AG10803 (cell line): ENCODE measurements around the gene BAHCC1.

Source experiments
- DNase-seq: peaks from one replicate; pipeline ENCODE4 v3.0.0; 2010; ENCODE audit warnings: low read depth
- H3K4me3 ChIP-seq: 2 replicates; pipeline ENCODE4 v1.5.1; 2011; ENCODE audit warnings: mild to moderate bottlenecking, low read length, control low read depth
- TF ChIP-seq, protein P1 (sequence below): conservative IDR thresholded peaks from 2 replicates; pipeline ENCODE4 v1.5.1; 2011; ENCODE audit warnings: mild to moderate bottlenecking, low read length, control low read depth, inconsistent platforms

BAHCC1 gene

DNA sequence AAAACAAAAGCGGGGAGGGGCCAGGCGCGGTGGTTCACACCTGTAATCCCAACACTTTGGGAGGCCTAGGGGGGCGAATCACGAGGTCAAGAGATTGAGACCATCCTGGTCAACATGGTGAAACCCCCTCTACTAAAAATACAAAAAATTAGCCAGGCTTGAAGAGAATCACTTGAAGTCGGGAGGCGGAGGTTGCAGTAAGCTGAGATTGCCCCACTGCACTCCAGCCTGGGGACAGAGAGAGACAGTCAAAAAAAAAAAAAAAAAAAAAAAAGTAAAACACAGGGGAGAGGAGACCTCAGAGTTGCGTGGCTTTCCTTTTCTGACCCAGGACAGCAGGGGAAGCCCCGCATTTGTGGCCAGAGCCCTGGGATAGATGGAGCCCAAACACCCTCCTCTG, 97.4 kb downstream of the BAHCC1 start:
- no peak for DNase-seq
- H3K4me3 ChIP-seq, result no peak overlapping the region
- TF ChIP-seq, protein P1, sequence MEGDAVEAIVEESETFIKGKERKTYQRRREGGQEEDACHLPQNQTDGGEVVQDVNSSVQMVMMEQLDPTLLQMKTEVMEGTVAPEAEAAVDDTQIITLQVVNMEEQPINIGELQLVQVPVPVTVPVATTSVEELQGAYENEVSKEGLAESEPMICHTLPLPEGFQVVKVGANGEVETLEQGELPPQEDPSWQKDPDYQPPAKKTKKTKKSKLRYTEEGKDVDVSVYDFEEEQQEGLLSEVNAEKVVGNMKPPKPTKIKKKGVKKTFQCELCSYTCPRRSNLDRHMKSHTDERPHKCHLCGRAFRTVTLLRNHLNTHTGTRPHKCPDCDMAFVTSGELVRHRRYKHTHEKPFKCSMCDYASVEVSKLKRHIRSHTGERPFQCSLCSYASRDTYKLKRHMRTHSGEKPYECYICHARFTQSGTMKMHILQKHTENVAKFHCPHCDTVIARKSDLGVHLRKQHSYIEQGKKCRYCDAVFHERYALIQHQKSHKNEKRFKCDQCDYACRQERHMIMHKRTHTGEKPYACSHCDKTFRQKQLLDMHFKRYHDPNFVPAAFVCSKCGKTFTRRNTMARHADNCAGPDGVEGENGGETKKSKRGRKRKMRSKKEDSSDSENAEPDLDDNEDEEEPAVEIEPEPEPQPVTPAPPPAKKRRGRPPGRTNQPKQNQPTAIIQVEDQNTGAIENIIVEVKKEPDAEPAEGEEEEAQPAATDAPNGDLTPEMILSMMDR, result no peak

GRCh38 chr17:81493198-81494038, 98.2 kb downstream of the BAHCC1 start:
- H3K4me3 ChIP-seq, result no peak overlapping the region
- TF ChIP-seq, protein P1, result no peak
- no peak for DNase-seq

DNA sequence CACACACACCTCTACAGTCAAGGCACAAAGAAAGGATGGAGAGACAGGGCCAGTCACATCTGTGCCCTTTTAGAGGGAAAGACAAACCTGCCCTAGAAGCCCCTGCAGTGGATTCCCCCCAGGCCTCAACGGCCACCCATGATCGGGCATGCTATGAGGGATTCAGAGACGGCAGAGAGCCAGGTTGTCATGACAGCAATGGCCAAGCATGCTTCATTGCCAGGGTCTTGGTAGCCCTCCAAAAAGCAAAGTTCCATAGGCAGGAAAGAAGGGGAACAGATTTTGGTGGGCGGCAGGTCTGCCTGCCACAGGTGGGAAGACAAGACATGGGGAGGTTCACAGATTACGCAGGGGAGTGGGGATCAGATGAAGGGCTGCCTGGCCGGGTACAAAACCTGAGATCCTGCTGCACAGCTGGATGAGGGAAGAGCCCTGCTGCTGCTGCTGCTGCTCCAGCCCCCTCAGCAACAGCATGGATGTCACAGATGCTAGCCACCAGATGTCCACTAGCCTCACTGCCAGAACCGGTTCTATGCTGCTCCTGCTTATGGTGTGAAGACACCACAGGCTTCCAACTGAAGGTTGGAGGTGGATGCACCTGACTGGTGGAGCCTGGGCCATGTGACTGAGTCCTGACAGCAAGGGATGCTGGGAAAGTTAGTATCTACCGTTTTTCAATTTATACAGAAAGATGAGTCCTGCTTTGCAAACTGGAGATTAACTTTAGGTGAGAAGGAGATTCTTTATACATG, 99.5 kb downstream of the BAHCC1 start:
- H3K4me3 ChIP-seq, result no peak overlapping the region
- TF ChIP-seq, protein P1, result no peak
- no peak for DNase-seq

- TF ChIP-seq, protein P1, result no peak
- no peak overlapping the region for H3K4me3 ChIP-seq
- DNase-seq, result no peak
Observed at GRCh38 chr17:81498953-81499600, 103.8 kb downstream of the BAHCC1 start.

DNA sequence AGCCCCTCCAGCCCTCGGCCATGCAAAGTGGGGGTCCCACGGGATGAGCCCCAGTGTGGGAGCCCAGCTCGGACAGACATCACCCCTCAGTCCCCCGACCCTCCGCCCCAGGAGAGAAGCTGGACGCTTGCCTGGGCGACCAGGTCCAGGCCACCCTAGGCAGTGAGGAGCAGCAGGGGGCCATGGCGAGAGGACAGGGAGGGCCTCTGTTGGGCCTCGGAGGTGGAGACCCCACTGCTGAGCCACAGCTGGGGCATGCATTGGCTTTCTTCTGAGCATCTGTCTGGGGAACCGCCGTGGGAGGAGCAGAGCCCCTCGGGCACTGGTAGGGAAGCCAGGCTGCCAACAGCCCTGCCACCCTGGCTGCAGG, 104.3 kb downstream of the BAHCC1 start:
- TF ChIP-seq, protein P1, result no peak
- no peak overlapping the region for H3K4me3 ChIP-seq
- DNase-seq, result no peak

- no peak overlapping the region for H3K4me3 ChIP-seq
- no peak for DNase-seq
- TF ChIP-seq, protein P1, result no peak
Observed at GRCh38 chr17:81500047-81500446, 104.8 kb downstream of the BAHCC1 start.
